Right lobe of liver (tissue), 6 donors: ENCODE data around the gene WDR48. TPM values are rescaled to one million over a fixed set of nuclear protein-coding genes. Genes with fewer than 3 reads are reported as not detected.

ENCODE experiments used
- ATAC-seq, 4 donors: fragments of 200-7000 bp; cut with Tn5 transposase; one replicate each; pipeline ENCODE4 v1.9.1; 2020; ENCODE audit warnings: mild to moderate bottlenecking in 4 of 4, moderate library complexity in 4 of 4
- DNase-seq, 3 donors: peaks; one replicate each; pipeline ENCODE4 v3.0.0-alpha.2; 2020
- H3K27ac ChIP-seq, 3 donors: fragments of 200-600 bp; one replicate each; pipeline ENCODE4 v1.8.0; 2022
- H3K27me3 ChIP-seq, 2 donors: fragments of 200-600 bp; one replicate each; pipeline ENCODE4 v1.8.0; 2022
- H3K36me3 ChIP-seq, 4 donors: fragments of 200-600 bp; sonication (generic) in 1 of 4; one replicate each; pipeline versions ENCODE4 v1.5.1 to v1.8.0; 2017 to 2022; ENCODE audit warnings: control low read depth in 1 of 4
- H3K4me1 ChIP-seq, 4 donors: fragments of 200-600 bp; sonication (generic) in 1 of 4; one replicate each; pipeline versions ENCODE4 v1.5.1 to v1.8.0; 2017 to 2022; ENCODE audit warnings: control low read depth in 1 of 4
- H3K4me3 ChIP-seq, 3 donors: fragments of 200-600 bp; one replicate each; pipeline ENCODE4 v1.8.0; 2022
- H3K9me3 ChIP-seq, 4 donors: fragments of 200-600 bp; sonication (generic) in 1 of 4; one replicate each; pipeline versions ENCODE4 v1.5.1 to v1.8.0; 2017 to 2022; ENCODE audit warnings: control low read depth in 1 of 4
- CTCF ChIP-seq, 4 donors: fragments of 200-600 bp in 3 of 4; fragments of 450-650 bp in 1 of 4; IDR thresholded peaks; one replicate each; pipeline versions ENCODE4 v1.5.1 to v1.8.0; 2016 to 2022; ENCODE audit warnings: antibody characterized with exemption in 4 of 4, mild to moderate bottlenecking in 2 of 4
- POLR2A ChIP-seq: fragments of 450-650 bp; IDR thresholded peaks from one replicate; pipeline ENCODE4 v1.6.1; 2017; ENCODE audit warnings: antibody characterized with exemption, mild to moderate bottlenecking
- WGBS: methylation state at CpG from one replicate; pipeline ENCODE4 v1.1.6; 2018; ENCODE audit warnings: low coverage, low lambda C conversion rate; ENCODE audit not compliant: insufficient coverage; ENCODE audit errors: missing lambda C conversion rate; 5-methylcytosine and 5-hydroxymethylcytosine counted together
- intact Hi-C, 2 donors: fragments of 100-400 bp; cut with DNase I; formaldehyde crosslinking; loops; one replicate each; pipeline versions ENCODE4 v1.11.2 to v1.14.1; 2022
- total RNA-seq, 6 experiments: library from RNA; depleted of rRNA in 2 of 6; stranded (reverse); fragments of >200 nt in 2 of 6; fragmentation: NEBNext Ultra II Directional in 3 of 6; extraction: Animal tissue kit (Norgen Biotek cat#: 25700) in 3 of 6; gene quantifications; one replicate each; pipeline versions ENCODE4 v1.1.0 to v1.2.4, GENCODE V29; 2016 to 2023
- donor health status: DM: no; HTN: yes; CAD: no.
- donor health status: DM: no; HTN: no; CAD: no.
- donor health status: DM: no; HTN: no; CAD: no.
- donor health status: DM: no; HTN: yes; CAD: no.
- donor health status: DM: no; HTN: yes; CAD: no.

Gene WDR48
- total RNA-seq, 6 experiments from 2014 or later = 11.3 to 21.9 (median 18.3) TPM

- peaks cover 0 to 16% (median 3%) of the 10 kb centered on the region in 4 donors for H3K36me3 ChIP-seq
- no peaks in the 10 kb centered on the region for H3K4me1 ChIP-seq
- ATAC-seq (no peak), DNase-seq (no peak)
- intact Hi-C loops = no loop called here
- no peaks in the 10 kb centered on the region for H3K9me3 ChIP-seq
- no peak overlapping the region for H3K27ac ChIP-seq
- H3K4me3 ChIP-seq = no peak overlapping the region
- TF ChIP-seq POLR2A (no peak), CTCF (IDR thresholded peaks at IDR 0.05) (no peak)
- H3K27me3 ChIP-seq = no peaks in the 10 kb centered on the region
- 100% methylated on average over 1 of the region's 1 CpG for WGBS
Measured at GRCh38 chr3:39064646-39065045, 12.8 kb downstream of the WDR48 start.

- H3K36me3 ChIP-seq = peaks cover 0 to 21% (median 3%) of the 10 kb centered on the region in 4 donors
- TF ChIP-seq CTCF (IDR thresholded peaks at IDR 0.05) (peak in 3 of 4 donors; percentile 3 to 33 (median 29)), POLR2A (no peak)
- WGBS = 0% methylated on average over 1 of the region's 1 CpG
Measured at GRCh38 chr3:39065197-39065596, 13.4 kb downstream of the WDR48 start.

GRCh38 chr3:39067286-39067685, 15.5 kb downstream of the WDR48 start:
- no peak for ATAC-seq
- no peak overlapping the region for H3K27ac ChIP-seq
- H3K4me3 ChIP-seq = no peak overlapping the region
- no peak for DNase-seq
- H3K27me3 ChIP-seq = no peaks in the 10 kb centered on the region
- no peak for TF ChIP-seq CTCF (IDR thresholded peaks at IDR 0.05)
- no peak for TF ChIP-seq POLR2A
- intact Hi-C loops = no loop called here
- whole genome bisulfite sequencing = 67% methylated on average over 1 of the region's 1 CpG
- no peaks in the 10 kb centered on the region for H3K4me1 ChIP-seq
- peaks cover 0 to 23% (median 3%) of the 10 kb centered on the region in 4 donors for H3K36me3 ChIP-seq
- H3K9me3 ChIP-seq = no peaks in the 10 kb centered on the region

More at GRCh38 chr3:39065197-39065596, 13.4 kb downstream of the WDR48 start:
- DNase-seq = no peak
- Histone ChIP-seq H3K4me1 (no peaks in the 10 kb centered on the region), H3K27ac (no peak overlapping the region), H3K27me3 (no peaks in the 10 kb centered on the region), H3K4me3 (no peak overlapping the region), H3K9me3 (no peaks in the 10 kb centered on the region)
- ATAC-seq = peak; percentile 47 to 65 (median 61)
- intact Hi-C loops = no loop called here

GRCh38 chr3:39068556-39068955, 16.7 kb downstream of the WDR48 start:
- intact Hi-C loops = no loop called here
- Histone ChIP-seq H3K9me3 (no peaks in the 10 kb centered on the region), H3K4me1 (no peaks in the 10 kb centered on the region), H3K36me3 (peaks cover 0 to 32% (median 3%) of the 10 kb centered on the region in 4 donors), H3K27ac (no peak overlapping the region), H3K4me3 (no peak overlapping the region), H3K27me3 (no peaks in the 10 kb centered on the region)
- DNase-seq = no peak
- no peak for ATAC-seq
- TF ChIP-seq CTCF (IDR thresholded peaks at IDR 0.05) (no peak), POLR2A (no peak)
- WGBS = 73% methylated on average over 3 of the region's 3 CpGs

- ATAC-seq = no peak
- 90% methylated on average over 10 of the region's 10 CpGs for WGBS
- no peak for TF ChIP-seq POLR2A
- TF ChIP-seq CTCF (IDR thresholded peaks at IDR 0.05) = no peak
- Histone ChIP-seq H3K36me3 (peaks cover 6 to 47% (median 8%) of the 10 kb centered on the region in 4 donors), H3K27ac (no peak overlapping the region), H3K27me3 (no peaks in the 10 kb centered on the region), H3K4me1 (no peaks in the 10 kb centered on the region), H3K4me3 (no peak overlapping the region), H3K9me3 (no peaks in the 10 kb centered on the region)
- intact Hi-C loops = no loop called here
- no peak for DNase-seq
Measured at GRCh38 chr3:39075910-39076309, 24.1 kb downstream of the WDR48 start.
